Mammary epithelial cell (primary cell): ENCODE results near the gene ZC3H4.

Experiments
- CTCF ChIP-seq, 2 donors: IDR thresholded peaks in 1 of 2; conservative IDR thresholded peaks in 1 of 2; 2 replicates each; pipeline ENCODE4 v1.5.1; 2011 to 2012; ENCODE audit warnings: inconsistent platforms in 2 of 2, low read length in 2 of 2, mild to moderate bottlenecking in 2 of 2, control low read depth in 1 of 2, low read depth in 1 of 2; ENCODE audit not compliant: insufficient read depth in 1 of 2; ENCODE audit errors: extremely low read depth in 1 of 2
- EZH2 ChIP-seq: IDR thresholded peaks from 2 replicates; pipeline ENCODE4 v1.6.1; 2012; ENCODE audit warnings: low read length, inconsistent platforms, borderline replicate concordance

DNA sequence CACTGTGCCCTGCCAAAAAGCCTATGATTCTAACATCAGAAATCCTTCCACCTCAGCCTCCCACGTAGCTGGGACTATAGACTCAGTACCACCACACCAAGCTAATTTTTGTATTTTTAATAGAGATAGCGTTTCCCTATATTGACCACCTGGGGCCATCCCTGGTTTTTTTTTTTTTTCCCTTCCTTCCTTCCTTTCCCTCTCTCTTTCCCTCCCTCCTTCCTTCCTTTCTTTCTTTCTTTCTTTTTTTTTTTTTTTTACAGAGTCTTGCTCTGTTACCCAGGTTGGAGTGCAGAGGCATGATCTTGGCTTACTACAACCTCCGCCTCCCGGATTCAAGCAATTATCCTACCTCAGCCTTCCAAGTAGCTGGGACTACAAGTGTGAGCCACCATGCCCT, 16.0 kb upstream of the ZC3H4 start:
- no peak for TF ChIP-seq CTCF (conservative IDR thresholded peaks at IDR 0.05 in 1 of 2, IDR thresholded peaks at IDR 0.05 in 1 of 2; ENCODE audit: extremely low read depth in 1 of 2, insufficient read depth in 1 of 2, low read depth in 1 of 2, low read length in 2 of 2)
- no peak for TF ChIP-seq EZH2
